ENCODE data around the gene P3H2.

- no peak for TF ChIP-seq CTCF (IDR thresholded peaks at IDR 0.05)
- TF ChIP-seq POLR2A (IDR thresholded peaks at IDR 0.05), result no peak
These were observed 4.9 kb upstream of the P3H2 start for GRCh38 chr3:190125436-190126068.

Data from stomach (tissue), 4 donors.